K562 (cell line): ENCODE data around the gene SPTBN4. TPM values are rescaled to one million over a fixed set of nuclear protein-coding genes. Genes with fewer than 3 reads are reported as not detected.

ENCODE experiments used
- ATAC-seq: fragments of 200-7000 bp; cut with Tn5 transposase; 3 replicates; pipeline ENCODE4 v1.9.1; 2020; ENCODE audit warnings: moderate library complexity
- BruUV-seq: library from RNA; stranded (reverse); fragments of 400-500 nt; replicated peaks from 2 replicates; lab custom pipeline; 2021; lab: Mats Ljungman, UMichigan
- CTCF ChIA-PET: fragments of 300-600 bp; formaldehyde crosslinking; extraction: SDS; loops from one replicate; lab custom pipeline; 2021; ENCODE audit warnings: low intra/inter-chr PET ratio; lab: Yijun Ruan, JAX
- POLR2A ChIA-PET: fragments of 300-600, 350-650 bp; sonication (Branson Sonifier 250); formaldehyde crosslinking; extraction: SDS; loops from one replicate; lab custom pipeline; 2021; ENCODE audit warnings: antibody characterized with exemption, inconsistent platforms; lab: Yijun Ruan, JAX
- DNase-seq, 4 experiments: peaks; one replicate each; pipeline versions ENCODE4 v3.0.0 to v3.0.0-alpha.2; 2011 to 2018; ENCODE audit warnings: low spot score in 3 of 4, mixed read lengths in 3 of 4; ENCODE audit errors: extremely low read depth in 1 of 4
- FAIRE-seq: peaks from 2 replicates; lab custom pipeline; 2011; peaks lifted over from hg19 to GRCh38; lab: Jason Lieb, UNC
- H2AFZ ChIP-seq: 2 replicates; pipeline ENCODE4 v1.6.0; 2011; ENCODE audit warnings: low read depth, low read length, control low read depth, inconsistent platforms
- H3K27ac ChIP-seq: fragments of 200-600 bp; 3 replicates; pipeline ENCODE4 v1.8.0; 2011; ENCODE audit warnings: low read depth, mild to moderate bottlenecking, control low read depth, inconsistent platforms, low read length, moderate library complexity, mixed read lengths; ENCODE audit errors: extremely low read depth
- H3K27me3 ChIP-seq, 2 experiments: fragments of 300-600 bp in 1 of 2; 2 replicates in 1 of 2; 3 replicates in 1 of 2; pipeline versions ENCODE4 v1.6.0 to v1.8.0; 2011; ENCODE audit warnings: inconsistent platforms in 2 of 2, low read length in 2 of 2, mild to moderate bottlenecking in 1 of 2, mixed read lengths in 1 of 2, moderate library complexity in 1 of 2; ENCODE audit not compliant: control insufficient read depth in 2 of 2, insufficient read depth in 2 of 2
- H3K36me3 ChIP-seq: fragments of 300-600 bp; 3 replicates; pipeline ENCODE4 v1.8.0; 2011; ENCODE audit warnings: mild to moderate bottlenecking, low read length, inconsistent platforms; ENCODE audit not compliant: control insufficient read depth, insufficient read depth
- H3K4me1 ChIP-seq, 2 experiments: fragments of 200-600 bp in 1 of 2; replicated peaks in 1 of 2; 2 replicates in 1 of 2; 3 replicates in 1 of 2; pipeline versions ENCODE4 v1.5.1 to v1.8.0; 2011; ENCODE audit warnings: inconsistent platforms in 2 of 2, low read length in 2 of 2, mild to moderate bottlenecking in 1 of 2, mixed read lengths in 1 of 2, moderate library complexity in 1 of 2; ENCODE audit not compliant: control insufficient read depth in 2 of 2, insufficient read depth in 2 of 2
- H3K4me2 ChIP-seq: 2 replicates; pipeline ENCODE4 v1.6.1; 2011; ENCODE audit warnings: low read length, control low read depth, inconsistent platforms, mixed read lengths; ENCODE audit not compliant: insufficient read depth
- H3K4me3 ChIP-seq: fragments of 200-600 bp; sonication (generic), shearing (Covaris generic); 2 replicates; pipeline ENCODE4 v1.5.1; 2016; ENCODE audit warnings: control low read depth, inconsistent platforms
- H3K79me2 ChIP-seq: fragments of 200-600 bp; 3 replicates; pipeline ENCODE4 v1.8.0; 2011; ENCODE audit warnings: low read length, inconsistent platforms; ENCODE audit not compliant: control insufficient read depth, insufficient read depth
- H3K9ac ChIP-seq, 2 experiments: 2 replicates each; pipeline versions ENCODE4 v1.6.0 to v1.6.1; 2011; ENCODE audit warnings: low read depth in 2 of 2, low read length in 2 of 2, control low read depth in 1 of 2, inconsistent platforms in 1 of 2, mild to moderate bottlenecking in 1 of 2, mixed read lengths in 1 of 2; ENCODE audit not compliant: insufficient read depth in 1 of 2
- H3K9me1 ChIP-seq: one replicate; pipeline ENCODE4 v1.6.0; 2011; ENCODE audit warnings: inconsistent platforms, mild to moderate bottlenecking, low read length, moderate library complexity; ENCODE audit not compliant: control insufficient read depth, insufficient read depth
- H3K9me3 ChIP-seq: replicated peaks from 2 replicates; pipeline ENCODE4 v1.5.1; 2011; ENCODE audit warnings: low read depth, low read length, inconsistent platforms; ENCODE audit not compliant: control insufficient read depth, insufficient read depth
- H4K20me1 ChIP-seq: replicated peaks from 2 replicates; pipeline ENCODE4 v1.6.1; 2011; ENCODE audit warnings: low read length, inconsistent platforms, mixed read lengths; ENCODE audit not compliant: control insufficient read depth, insufficient read depth
- CEBPB ChIP-seq: fragments of 450-650 bp; IDR thresholded peaks from 2 replicates; pipeline ENCODE4 v1.6.1; 2016; ENCODE audit warnings: missing genetic modification characterization, missing compliant biosample characterization
- CTCFL ChIP-seq: IDR thresholded peaks from 2 replicates; pipeline ENCODE4 v1.6.1; 2011; ENCODE audit warnings: borderline replicate concordance, low read depth, mild to moderate bottlenecking, moderate library complexity, low read length; ENCODE audit not compliant: insufficient read depth, poor library complexity, severe bottlenecking
- GATAD2A ChIP-seq: fragments of 450-650 bp; IDR thresholded peaks from 2 replicates; pipeline ENCODE4 v1.6.1; 2017
- ZNF121 ChIP-seq: sonication (generic); formaldehyde crosslinking; conservative IDR thresholded peaks from 2 replicates; pipeline ENCODE4 v1.8.0; 2022; ENCODE audit warnings: missing genetic modification reagents
- WGBS: fragments of 100-300 bp; shearing (Covaris generic); methylation state at CpG from one replicate; pipeline ENCODE4 v1.1.6; 2016; ENCODE audit warnings: low coverage, mixed read lengths; ENCODE audit not compliant: insufficient coverage; ENCODE audit errors: missing lambda C conversion rate; 5-methylcytosine and 5-hydroxymethylcytosine counted together
- in situ Hi-C: fragments of 300-500 bp; cut with MboI; formaldehyde crosslinking; loops from 4 replicates; pipeline ENCODE4 v1.15.0; 2018; ENCODE audit warnings: inconsistent platforms, mixed read lengths
- intact Hi-C: fragments of 100-400 bp; cut with micrococcal nuclease; formaldehyde crosslinking; loops from 2 replicates; pipeline ENCODE4 v1.14.2; 2022
- polyA plus RNA-seq, 8 experiments: library from polyadenylated mRNA; depleted of rRNA in 4 of 8; stranded (reverse) in 5 of 8; unstranded in 3 of 8; fragments of >200 nt; fragmentation: Nextera tagmentation in 2 of 8; fragmentation: Illumina TruSeq in 1 of 8; extraction: Ambion mirVana in 2 of 8; extraction: Trizol in 1 of 8; gene quantifications; 2 replicates each; pipeline versions ENCODE4 v1.2.1 to v1.2.3, GENCODE V29; 2011 to 2014; ENCODE audit warnings: inconsistent platforms in 1 of 8, missing spikeins in 1 of 8
- total RNA-seq, 7 experiments: library from RNA; depleted of rRNA in 6 of 7; stranded (reverse); fragments of >200 nt in 6 of 7; fragmentation: Illumina TruSeq in 2 of 7; extraction: Trizol in 2 of 7; gene quantifications; 2 replicates each; pipeline versions ENCODE4 v1.2.1 to v1.2.3, GENCODE V29; 2011 to 2021; ENCODE audit warnings: low replicate concordance in 1 of 7

Gene SPTBN4
- total and polyA plus RNA-seq, 9 of the 15 experiments (the other 6 are each of a cell fraction or from before 2014, with no cell fraction given) = 0.01 to 1.5 (median 0.86) TPM

GRCh38 chr19:40585241-40585981 lies 118.6 kb downstream of the SPTBN4 start (continued):
- TF ChIP-seq CEBPB (tag) = peak; percentile 79

- TF ChIP-seq ZNF121 (peak; percentile 63), CTCFL (no peak), GATAD2A (no peak)
- no peak for ATAC-seq
- ChIA-PET POLR2A (interaction anchor here (1.7 to 1.9 kb wide), 2 partner anchors 9 to 15 kb away, joined by 5 to 6 read pairs; no protein-coding TSS in a partner anchor), CTCF (no interaction called here)
- intact Hi-C loops (no loop called here), in situ Hi-C loops (no loop called here)
- H3K4me1 ChIP-seq = peaks cover 0 to 30% of the 10 kb centered on the region in 2 experiments; a peak in 2 of 5 replicates
- H3K79me2 ChIP-seq = no peaks in the 10 kb centered on the region
- H3K9me3 ChIP-seq = no peaks in the 10 kb centered on the region
- H3K9ac ChIP-seq = no peak overlapping the region
- H4K20me1 ChIP-seq = no peaks in the 10 kb centered on the region
- FAIRE-seq = peak; percentile 42
- DNase-seq = no peak
- 35% methylated on average over 2 of the region's 2 CpGs for WGBS
- no peaks in the 10 kb centered on the region for H3K27me3 ChIP-seq
- H3K4me2 ChIP-seq = no peak overlapping the region
- H3K36me3 ChIP-seq = peaks cover 18% of the 10 kb centered on the region; the same call in 1 of the 3 replicates
- no peak overlapping the region for H3K27ac ChIP-seq
- H3K4me3 ChIP-seq = no peak overlapping the region
- no peak overlapping the region for H2AFZ ChIP-seq
- no peaks in the 10 kb centered on the region for H3K9me1 ChIP-seq
- no TSS peak for BruUV-seq
Observed at GRCh38 chr19:40585982-40586422, 119.2 kb downstream of the SPTBN4 start.
